IPS-NIHi7 (cell line): ENCODE results near the gene MFSD11.
"Not testable (repeated sequence)": the region's sequence is repeated elsewhere in the genome, so short reads cannot be mapped to it uniquely, and the experiment has no call there.

Experiments
- DNase-seq: peaks from one replicate; pipeline ENCODE4 v3.0.0; 2012; ENCODE audit warnings: mixed read lengths; ENCODE audit errors: extremely low spot score

The MFSD11 gene

GRCh38 chr17:76709077-76709950, 28.6 kb upstream of the MFSD11 start:
- DNase-seq, result peak; percentile 61

GRCh38 chr17:76709951-76710862, 27.7 kb upstream of the MFSD11 start:
- not testable (repeated sequence) for DNase-seq

DNA sequence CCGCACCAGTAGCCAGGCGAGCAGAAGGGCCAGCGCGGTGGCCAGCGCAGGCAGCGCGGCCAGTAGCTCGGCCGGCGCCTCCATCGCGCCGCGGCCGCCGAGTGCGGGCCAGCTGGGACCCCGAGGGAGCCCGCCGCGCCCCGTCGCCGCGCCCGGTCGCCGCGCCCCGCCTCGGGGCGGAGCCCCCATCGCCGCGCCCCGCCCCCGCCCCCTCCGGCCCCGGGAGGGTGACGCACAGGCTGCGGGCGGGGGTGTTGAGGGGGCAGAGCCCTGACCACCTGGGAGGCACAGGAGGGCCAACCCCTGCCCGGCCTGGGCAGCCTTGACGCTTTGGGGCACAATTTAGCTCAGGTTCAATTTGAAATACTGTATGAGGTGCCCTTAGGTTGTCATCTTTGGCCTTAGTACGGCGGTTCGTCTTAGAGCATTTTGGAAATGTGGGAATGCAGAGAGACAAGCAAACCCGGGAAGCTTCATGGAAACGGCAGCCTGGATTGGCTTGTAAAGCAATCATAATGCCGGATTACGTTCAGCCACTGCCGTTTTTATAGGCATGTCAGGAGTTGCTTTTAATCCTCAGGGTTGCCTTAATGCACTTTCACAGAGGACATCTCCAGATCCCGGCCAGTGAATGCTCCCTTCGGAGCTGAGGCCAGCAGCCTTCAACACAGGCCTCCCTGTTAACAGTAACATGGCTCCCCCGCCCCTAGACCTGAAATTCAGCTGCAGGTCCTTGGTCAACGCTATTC, 26.9 kb upstream of the MFSD11 start, which contains the start of gene MXRA7:
MXRA7 (minus strand) TSS at position 103 of the 749 bp plus-strand sequence; CDS start at position 84, 19 bp downstream.
- peak; percentile 85 for DNase-seq

- not testable (repeated sequence) for DNase-seq
Observed at GRCh38 chr17:76712321-76712720, 25.6 kb upstream of the MFSD11 start.

DNA sequence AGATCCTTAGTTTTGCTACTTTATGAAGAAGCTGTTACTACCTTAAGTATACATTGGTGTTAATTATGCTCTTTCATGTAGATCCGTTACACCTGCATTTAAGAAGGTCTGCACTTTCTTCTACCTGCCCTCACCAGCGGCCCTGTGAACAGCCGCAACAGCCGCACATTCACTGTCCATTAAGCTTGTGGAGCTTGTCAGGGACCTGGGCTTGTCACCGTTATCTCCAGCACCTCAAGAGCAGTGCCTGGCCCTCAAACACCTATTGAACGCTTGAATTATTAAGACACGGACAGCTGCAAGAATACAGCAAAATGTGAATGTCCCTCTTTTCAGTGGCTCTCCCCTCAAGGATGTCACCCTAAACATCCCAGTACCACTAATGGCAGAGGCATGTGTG, 24.2 kb upstream of the MFSD11 start:
- no peak for DNase-seq

DNA sequence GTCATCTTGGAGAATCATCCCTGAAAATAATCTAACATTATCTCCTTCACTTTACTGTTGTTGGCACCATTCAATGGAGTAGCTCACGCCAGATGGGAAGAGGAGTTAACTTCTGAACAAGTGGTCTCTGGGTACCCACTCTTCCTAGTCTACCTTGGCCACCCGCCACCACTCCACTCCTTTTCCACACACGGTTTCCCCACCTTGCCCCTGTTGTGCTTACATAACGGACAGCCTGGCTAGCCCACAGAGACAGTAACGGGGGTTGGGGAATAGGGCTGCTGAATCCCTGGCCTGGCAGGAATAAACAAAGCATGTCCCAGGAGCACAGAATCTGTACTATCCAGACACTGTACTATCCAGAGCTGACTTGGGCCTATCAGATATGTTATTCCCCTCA, 23.6 kb upstream of the MFSD11 start:
- DNase-seq, result no peak

GRCh38 chr17:76714822-76715495, 23.0 kb upstream of the MFSD11 start:
- peak; percentile 46 for DNase-seq

DNA sequence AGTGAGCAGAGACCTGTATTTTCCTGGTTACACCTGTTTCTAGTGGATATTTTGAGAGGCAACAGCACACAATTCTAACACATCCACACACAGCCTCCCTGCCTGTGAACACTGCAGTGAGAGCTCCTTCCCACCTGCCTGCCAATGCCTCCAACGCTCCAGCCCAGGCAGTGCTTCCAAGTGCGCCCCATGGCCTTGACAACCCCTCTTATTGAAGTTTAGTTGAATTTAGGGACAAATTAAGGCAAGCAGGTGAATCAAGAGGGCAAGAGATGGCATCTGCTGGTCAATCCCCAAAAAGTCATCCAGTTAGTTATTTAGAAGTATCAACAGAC, 22.5 kb upstream of the MFSD11 start:
- DNase-seq, result no peak

GRCh38 chr17:76716146-76716838, 21.6 kb upstream of the MFSD11 start:
- DNase-seq, result no peak

- no peak for DNase-seq
Observed at GRCh38 chr17:76716839-76717215, 21.1 kb upstream of the MFSD11 start.

- DNase-seq, result no peak
Observed at GRCh38 chr17:76718516-76718915, 19.4 kb upstream of the MFSD11 start.

GRCh38 chr17:76720211-76720610, 17.7 kb upstream of the MFSD11 start:
- DNase-seq, result no peak

DNA sequence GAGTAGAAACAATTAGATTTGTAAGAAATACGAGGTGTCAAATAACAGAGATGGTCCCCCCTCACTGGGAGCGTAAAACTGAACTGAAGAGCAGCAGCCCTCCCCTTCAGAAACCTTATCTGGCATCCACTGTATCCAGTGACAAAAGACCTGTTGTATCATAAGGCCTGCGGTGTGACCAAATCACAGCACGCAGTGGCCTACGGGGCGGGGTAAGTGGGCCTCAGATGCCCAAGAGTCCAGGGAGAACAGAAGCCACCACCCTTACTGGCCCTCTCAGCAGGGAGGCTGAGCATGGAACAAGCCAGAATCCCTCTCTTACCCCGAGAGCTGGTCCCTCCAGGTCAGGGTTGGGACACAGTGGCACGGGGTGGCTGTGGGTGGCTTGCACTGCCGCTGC, 17.0 kb upstream of the MFSD11 start:
- no peak for DNase-seq

DNA sequence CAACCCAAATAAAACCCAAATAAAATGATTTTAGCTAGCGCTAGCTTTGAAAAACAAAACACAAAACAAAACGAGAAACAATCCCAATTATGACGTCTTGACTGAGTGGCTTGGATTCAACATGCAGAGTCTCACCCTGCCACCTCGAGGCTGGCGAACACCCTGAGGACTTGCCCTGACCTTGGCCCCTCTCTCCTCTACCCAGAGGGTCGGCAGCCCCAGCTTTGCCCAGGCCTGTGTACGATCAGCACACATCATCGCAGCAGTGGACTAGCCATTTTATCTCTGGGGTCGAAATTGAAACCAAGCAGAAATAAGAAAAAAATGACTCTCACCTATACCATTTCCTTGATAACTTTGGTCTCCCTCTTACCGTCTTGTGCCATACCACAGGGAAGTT, 16.5 kb upstream of the MFSD11 start:
- no peak for DNase-seq

GRCh38 chr17:76722279-76722678, 15.6 kb upstream of the MFSD11 start:
- DNase-seq, result no peak

DNA sequence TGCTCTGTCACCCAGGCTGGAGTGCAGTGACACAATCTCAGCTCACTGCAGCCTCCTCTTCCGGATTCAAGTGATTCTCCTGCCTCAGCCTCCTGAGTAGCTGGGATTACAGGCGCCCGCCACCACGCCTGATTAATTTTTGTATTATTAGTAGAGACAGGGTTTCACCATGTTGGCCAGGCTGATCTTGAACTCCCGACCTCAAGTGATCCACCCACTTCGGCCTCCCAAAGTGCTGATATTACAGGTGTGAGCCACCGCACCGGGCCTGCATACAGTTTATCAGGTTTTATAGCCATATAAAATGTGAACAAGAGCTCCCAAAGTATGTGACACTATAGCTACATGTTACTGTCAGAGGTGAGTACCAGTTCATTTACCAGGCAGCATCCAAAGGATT, 14.9 kb upstream of the MFSD11 start:
- DNase-seq, result not testable (repeated sequence)

- DNase-seq, result no peak
Observed at GRCh38 chr17:76723812-76724211, 14.1 kb upstream of the MFSD11 start.

DNA sequence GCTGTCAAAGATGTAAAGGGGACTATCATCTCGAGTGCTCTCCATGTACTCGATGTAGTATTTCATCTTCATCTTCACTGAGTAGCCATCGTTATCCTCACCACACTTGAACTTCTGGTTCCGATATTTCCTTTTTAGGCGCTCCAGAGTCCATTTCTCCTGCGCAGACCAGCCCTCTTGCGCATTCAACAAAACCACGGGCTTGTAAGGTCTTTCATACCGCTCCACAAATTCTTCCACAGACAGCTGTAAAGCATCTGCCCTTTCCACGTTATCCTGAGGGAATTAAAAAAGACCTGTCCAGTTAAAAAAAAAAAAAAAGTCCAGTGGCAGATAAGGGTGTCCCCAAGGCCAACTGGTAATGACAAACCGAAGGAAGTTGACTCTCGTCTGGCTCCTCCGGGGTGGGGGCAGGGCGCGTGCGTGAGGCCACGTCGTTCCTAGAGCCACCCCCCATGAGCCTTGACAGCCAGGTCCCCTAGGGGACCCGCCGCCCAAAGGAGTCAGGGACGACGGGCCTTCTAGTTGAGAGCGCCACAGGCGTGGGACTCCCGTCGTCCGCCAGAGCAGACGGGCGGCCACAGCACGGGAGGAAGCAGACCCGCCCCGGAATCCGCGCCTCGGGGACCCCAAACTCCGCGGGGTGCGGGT, 12.2 kb upstream of the MFSD11 start:
- DNase-seq, result peak; percentile 21

- DNase-seq, result peak; percentile 93
Observed at GRCh38 chr17:76726231-76726775, 11.6 kb upstream of the MFSD11 start, which contains the start of gene JMJD6. Gene JMJD6, minus strand, starts transcription at chr17:76726606. Its CDS starts 131 bp downstream, at chr17:76726475.
